GM12878 (cell line): Measurements from ENCODE around the gene OR14A2. TPM values are rescaled to one million over a fixed set of nuclear protein-coding genes. Genes with fewer than 3 reads are reported as not detected.
"Not testable (repeated sequence)": the region's sequence is repeated elsewhere in the genome, so short reads cannot be mapped to it uniquely, and the experiment has no call there.

Experiments
- ATAC-seq: fragments of 200-7000 bp; cut with Tn5 transposase; 3 replicates; pipeline ENCODE4 v1.9.1; 2020; ENCODE audit warnings: mild to moderate bottlenecking, moderate library complexity
- BruUV-seq: library from RNA; stranded (reverse); fragments of 400-500 nt; replicated peaks from 2 replicates; lab custom pipeline; 2021; lab: Mats Ljungman, UMichigan
- CTCF ChIA-PET: fragments of 300-600 bp; sonication (Branson Sonifier 250); formaldehyde crosslinking; extraction: SDS; loops from one replicate; lab custom pipeline; 2021; ENCODE audit warnings: inconsistent platforms; lab: Yijun Ruan, JAX
- POLR2A ChIA-PET: fragments of 350-600 bp; formaldehyde crosslinking; extraction: SDS; loops from one replicate; lab custom pipeline; 2021; ENCODE audit warnings: inconsistent platforms; lab: Charles Lee
- RAD21 ChIA-PET: fragments of 300-600 bp; sonication (Branson Sonifier 250); formaldehyde crosslinking; loops from one replicate; lab custom pipeline; 2023; ENCODE audit warnings: antibody characterized with exemption; ENCODE audit not compliant: unreplicated experiment; lab: Charles Lee
- SMC1A ChIA-PET: fragments of 300-600 bp; sonication (Branson Sonifier 250); formaldehyde crosslinking; loops from one replicate; lab custom pipeline; 2023; ENCODE audit not compliant: unreplicated experiment, uncharacterized antibody; lab: Charles Lee
- DNase-seq: peaks from one replicate; pipeline ENCODE4 v3.0.0-alpha.2; 2011; ENCODE audit warnings: low read depth, low spot score
- FAIRE-seq: peaks from 3 replicates; lab custom pipeline; 2011; peaks lifted over from hg19 to GRCh38; lab: Jason Lieb, UNC
- H2AFZ ChIP-seq: 2 replicates; pipeline ENCODE4 v1.6.0; 2011; ENCODE audit warnings: low read depth, low read length, control low read depth; ENCODE audit not compliant: control insufficient read depth
- H3K27ac ChIP-seq: 2 replicates; pipeline ENCODE4 v1.5.1; 2011; ENCODE audit warnings: control low read depth; ENCODE audit not compliant: control insufficient read depth, insufficient read depth
- H3K27me3 ChIP-seq, 2 experiments: replicated peaks in 1 of 2; 2 replicates each; pipeline versions ENCODE4 v1.6.0 to v1.6.1; 2011; ENCODE audit warnings: low read length in 1 of 2; ENCODE audit not compliant: control insufficient read depth in 2 of 2, insufficient read depth in 2 of 2
- H3K36me3 ChIP-seq, 2 experiments: 2 replicates each; pipeline ENCODE4 v1.5.1; 2011; ENCODE audit warnings: low read length in 1 of 2; ENCODE audit not compliant: control insufficient read depth in 2 of 2, insufficient read depth in 2 of 2
- H3K4me1 ChIP-seq: 2 replicates; pipeline ENCODE4 v1.6.1; 2011; ENCODE audit warnings: mild to moderate bottlenecking, low read length, moderate library complexity, mixed read lengths; ENCODE audit not compliant: control insufficient read depth, insufficient read depth
- H3K4me2 ChIP-seq: 2 replicates; pipeline ENCODE4 v1.6.0; 2011; ENCODE audit warnings: control low read depth; ENCODE audit not compliant: control insufficient read depth, insufficient read depth
- H3K4me3 ChIP-seq: fragments of 200-600 bp; sonication (generic); 2 replicates; pipeline ENCODE4 v1.5.1; 2016
- H3K79me2 ChIP-seq: 2 replicates; pipeline ENCODE4 v1.6.0; 2011; ENCODE audit warnings: low read length; ENCODE audit not compliant: control insufficient read depth, insufficient read depth
- H3K9ac ChIP-seq: 2 replicates; pipeline ENCODE4 v1.8.0; 2011; ENCODE audit warnings: low read length, control low read depth, mixed read lengths; ENCODE audit not compliant: control insufficient read depth, insufficient read depth
- H3K9me3 ChIP-seq: replicated peaks from 3 replicates; pipeline ENCODE4 v1.5.1; 2011; ENCODE audit warnings: mild to moderate bottlenecking, low read length; ENCODE audit not compliant: control insufficient read depth, insufficient read depth
- H4K20me1 ChIP-seq: 2 replicates; pipeline ENCODE4 v1.6.0; 2011; ENCODE audit not compliant: control insufficient read depth, insufficient read depth
- CBX5 ChIP-seq: sonication (generic); IDR thresholded peaks from 2 replicates; pipeline ENCODE4 v1.6.1; 2016; ENCODE audit warnings: low read depth, moderate library complexity, mild to moderate bottlenecking, inconsistent platforms
- EED ChIP-seq: sonication (generic); IDR thresholded peaks from 2 replicates; pipeline ENCODE4 v1.6.1; 2016; ENCODE audit warnings: antibody characterized with exemption, low read depth
- EGR1 ChIP-seq, 2 experiments: IDR thresholded peaks; 1 replicate in 1 of 2; 2 replicates in 1 of 2; pipeline ENCODE4 v1.6.1; 2011 to 2012; ENCODE audit warnings: low read depth in 2 of 2, low read length in 2 of 2, borderline replicate concordance in 1 of 2, mild to moderate bottlenecking in 1 of 2, moderate library complexity in 1 of 2
- GABPA ChIP-seq: IDR thresholded peaks from 2 replicates; pipeline ENCODE4 v1.6.1; 2014; ENCODE audit warnings: antibody characterized with exemption, low read depth, mild to moderate bottlenecking, inconsistent platforms
- LARP7 ChIP-seq: fragments of 450-650 bp; IDR thresholded peaks from 2 replicates; pipeline ENCODE4 v1.6.1; 2017; ENCODE audit warnings: mild to moderate bottlenecking
- MTA2 ChIP-seq: fragments of 450-650 bp; IDR thresholded peaks from 2 replicates; pipeline ENCODE4 v1.6.1; 2016; ENCODE audit warnings: low read depth, mild to moderate bottlenecking, moderate library complexity
- PAX5 ChIP-seq: IDR thresholded peaks from 2 replicates; pipeline ENCODE4 v1.6.1; 2011; ENCODE audit warnings: low read depth, low read length, borderline replicate concordance
- SRF ChIP-seq, 2 experiments: IDR thresholded peaks; 2 replicates each; pipeline ENCODE4 v1.6.1; 2011; ENCODE audit warnings: low read depth in 2 of 2, low read length in 2 of 2, mild to moderate bottlenecking in 1 of 2, moderate library complexity in 1 of 2
- WRNIP1 ChIP-seq: IDR thresholded peaks from 2 replicates; pipeline ENCODE4 v1.6.1; 2011; ENCODE audit warnings: low read depth, low read length, improper control_type of control experiment, borderline replicate concordance
- WGBS: methylation state at CpG from one replicate; pipeline ENCODE4 v1.1.6; 2016; ENCODE audit warnings: low lambda C conversion rate; ENCODE audit not compliant: insufficient replicate concordance, insufficient coverage; ENCODE audit errors: missing lambda C conversion rate; 5-methylcytosine and 5-hydroxymethylcytosine counted together
- in situ Hi-C: fragments of 300-500 bp; cut with MboI; formaldehyde crosslinking; loops from 9 replicates; pipeline ENCODE4 v1.14.3; 2018; ENCODE audit warnings: mixed read lengths
- intact Hi-C: fragments of 100-400 bp; cut with micrococcal nuclease; formaldehyde crosslinking; loops from one replicate; pipeline ENCODE4 v1.14.2; 2022; ENCODE audit not compliant: unreplicated experiment
- polyA plus RNA-seq, 11 experiments: library from polyadenylated mRNA; depleted of rRNA in 4 of 11; unstranded in 6 of 11; stranded (reverse) in 5 of 11; fragments of >200 nt; fragmentation: Nextera tagmentation in 4 of 11; fragmentation: Illumina TruSeq in 1 of 11; extraction: Ambion mirVana in 4 of 11; extraction: Trizol in 1 of 11; gene quantifications; 1 replicate in 1 of 11; 2 replicates in 10 of 11; pipeline versions ENCODE4 v1.2.1 to v1.2.3, GENCODE V29; 2011 to 2016; ENCODE audit warnings: inconsistent platforms in 2 of 11, missing spikeins in 2 of 11, low read depth in 1 of 11
- total RNA-seq, 4 experiments: library from RNA; depleted of rRNA in 3 of 4; stranded (reverse); fragments of >200 nt in 3 of 4; fragmentation: Illumina TruSeq in 1 of 4; extraction: Trizol in 1 of 4; gene quantifications; 2 replicates each; pipeline versions ENCODE4 v1.2.1 to v1.2.3, GENCODE V29; 2013 to 2021

OR14A2 gene
- total and polyA plus RNA-seq, 10 of the 15 experiments (the other 5 are each of a cell fraction or from before 2014, with no cell fraction given): not detected

- FAIRE-seq: no peak
- no peaks in the 10 kb centered on the region for H3K4me1 ChIP-seq
- DNase-seq: no peak
- intact Hi-C loops: no loop called here
- no peak within 1 kb of the TSS for H2AFZ ChIP-seq
- no peaks in the 10 kb centered on the region for H4K20me1 ChIP-seq
- in situ Hi-C loops: no loop called here
- H3K27me3 ChIP-seq: no peaks in the 10 kb centered on the region
- no peak within 1 kb of the TSS for H3K4me3 ChIP-seq
- BruUV-seq: no TSS peak
- WGBS: 51% methylated on average over 3 of the region's 3 CpGs
- TF ChIP-seq SRF (IDR thresholded peaks at IDR 0.05; ENCODE audit: low read depth in 2 of 2, low read length in 2 of 2) (no peak), EED (no peak), MTA2 (no peak)
- H3K9ac ChIP-seq: no peak within 1 kb of the TSS
- no peaks in the 10 kb centered on the region for H3K79me2 ChIP-seq
- SMC1A ChIA-PET: no interaction called here
- RAD21 ChIA-PET: no interaction called here
- ATAC-seq: no peak
- no peaks in the 10 kb centered on the region for H3K9me3 ChIP-seq
- no peaks in the 10 kb centered on the region for H3K36me3 ChIP-seq
- POLR2A ChIA-PET: no interaction called here
- CTCF ChIA-PET: no interaction called here
- no peak within 1 kb of the TSS for H3K4me2 ChIP-seq
- H3K27ac ChIP-seq: no peak within 1 kb of the TSS
Measured at GRCh38 chr1:247716546-247716945, 31.4 kb downstream of the OR14A2 start, which contains the start of gene OR6F1. TSS of gene OR6F1 (minus strand) at chr1:247716646. CDS start at chr1:247712755, 3,891 bp downstream.

GRCh38 chr1:247713753-247714152 lies 34.2 kb downstream of the OR14A2 start:
- WGBS: 52% methylated on average over 7 of the region's 7 CpGs
- FAIRE-seq (no peak), ATAC-seq (no peak)
- no peak overlapping the region for H3K4me3 ChIP-seq
- no peak overlapping the region for H2AFZ ChIP-seq
- H4K20me1 ChIP-seq: no peaks in the 10 kb centered on the region
- ChIA-PET RAD21 (no interaction called here), POLR2A (no interaction called here), SMC1A (no interaction called here)
- no peak overlapping the region for H3K9ac ChIP-seq
- H3K79me2 ChIP-seq: no peaks in the 10 kb centered on the region
- TF ChIP-seq WRNIP1 (no peak), LARP7 (no peak), GABPA (no peak), EGR1 (IDR thresholded peaks at IDR 0.05; ENCODE audit: borderline replicate concordance in 1 of 2, low read depth in 2 of 2, low read length in 2 of 2) (no peak), CBX5 (no peak), PAX5 (no peak)
- TF ChIP-seq, all 136 proteins: peak for 0
- CTCF ChIA-PET: no interaction called here
- no peak overlapping the region for H3K27ac ChIP-seq
- H3K36me3 ChIP-seq: no peaks in the 10 kb centered on the region
- intact Hi-C loops: no loop called here
- no peaks in the 10 kb centered on the region for H3K4me1 ChIP-seq
- no peaks in the 10 kb centered on the region for H3K27me3 ChIP-seq
- H3K4me2 ChIP-seq: no peak overlapping the region
- no peaks in the 10 kb centered on the region for H3K9me3 ChIP-seq
- DNase-seq: no peak
- in situ Hi-C loops: no loop called here
- no TSS peak for BruUV-seq

GRCh38 chr1:247710681-247711080 lies 37.3 kb downstream of the OR14A2 start:
- H4K20me1 ChIP-seq, BruUV-seq, H3K27ac ChIP-seq, H3K79me2 ChIP-seq, ATAC-seq, H3K4me2 ChIP-seq, H3K9ac ChIP-seq, H3K4me3 ChIP-seq, FAIRE-seq, CTCF ChIA-PET, in situ Hi-C loops, H3K4me1 ChIP-seq, H3K36me3 ChIP-seq, DNase-seq, SMC1A ChIA-PET, intact Hi-C loops, H2AFZ ChIP-seq, RAD21 ChIA-PET, H3K9me3 ChIP-seq, POLR2A ChIA-PET, H3K27me3 ChIP-seq: not testable (repeated sequence)
- WGBS: 29% methylated on average over 8 of the region's 8 CpGs
